HG03457 (cell line): ENCODE data around the gene PUM1.
"Not testable (repeated sequence)": the region's sequence is repeated elsewhere in the genome, so short reads cannot be mapped to it uniquely, and the experiment has no call there.

ENCODE experiments used
- ATAC-seq: cut with Tn5 transposase; IDR thresholded peaks from one replicate; pipeline ENCODE4 v1.9.1; 2021; ENCODE audit warnings: moderate number of reproducible peaks; ENCODE audit not compliant: unreplicated experiment

The PUM1 gene, protein sequence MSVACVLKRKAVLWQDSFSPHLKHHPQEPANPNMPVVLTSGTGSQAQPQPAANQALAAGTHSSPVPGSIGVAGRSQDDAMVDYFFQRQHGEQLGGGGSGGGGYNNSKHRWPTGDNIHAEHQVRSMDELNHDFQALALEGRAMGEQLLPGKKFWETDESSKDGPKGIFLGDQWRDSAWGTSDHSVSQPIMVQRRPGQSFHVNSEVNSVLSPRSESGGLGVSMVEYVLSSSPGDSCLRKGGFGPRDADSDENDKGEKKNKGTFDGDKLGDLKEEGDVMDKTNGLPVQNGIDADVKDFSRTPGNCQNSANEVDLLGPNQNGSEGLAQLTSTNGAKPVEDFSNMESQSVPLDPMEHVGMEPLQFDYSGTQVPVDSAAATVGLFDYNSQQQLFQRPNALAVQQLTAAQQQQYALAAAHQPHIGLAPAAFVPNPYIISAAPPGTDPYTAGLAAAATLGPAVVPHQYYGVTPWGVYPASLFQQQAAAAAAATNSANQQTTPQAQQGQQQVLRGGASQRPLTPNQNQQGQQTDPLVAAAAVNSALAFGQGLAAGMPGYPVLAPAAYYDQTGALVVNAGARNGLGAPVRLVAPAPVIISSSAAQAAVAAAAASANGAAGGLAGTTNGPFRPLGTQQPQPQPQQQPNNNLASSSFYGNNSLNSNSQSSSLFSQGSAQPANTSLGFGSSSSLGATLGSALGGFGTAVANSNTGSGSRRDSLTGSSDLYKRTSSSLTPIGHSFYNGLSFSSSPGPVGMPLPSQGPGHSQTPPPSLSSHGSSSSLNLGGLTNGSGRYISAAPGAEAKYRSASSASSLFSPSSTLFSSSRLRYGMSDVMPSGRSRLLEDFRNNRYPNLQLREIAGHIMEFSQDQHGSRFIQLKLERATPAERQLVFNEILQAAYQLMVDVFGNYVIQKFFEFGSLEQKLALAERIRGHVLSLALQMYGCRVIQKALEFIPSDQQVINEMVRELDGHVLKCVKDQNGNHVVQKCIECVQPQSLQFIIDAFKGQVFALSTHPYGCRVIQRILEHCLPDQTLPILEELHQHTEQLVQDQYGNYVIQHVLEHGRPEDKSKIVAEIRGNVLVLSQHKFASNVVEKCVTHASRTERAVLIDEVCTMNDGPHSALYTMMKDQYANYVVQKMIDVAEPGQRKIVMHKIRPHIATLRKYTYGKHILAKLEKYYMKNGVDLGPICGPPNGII

DNA sequence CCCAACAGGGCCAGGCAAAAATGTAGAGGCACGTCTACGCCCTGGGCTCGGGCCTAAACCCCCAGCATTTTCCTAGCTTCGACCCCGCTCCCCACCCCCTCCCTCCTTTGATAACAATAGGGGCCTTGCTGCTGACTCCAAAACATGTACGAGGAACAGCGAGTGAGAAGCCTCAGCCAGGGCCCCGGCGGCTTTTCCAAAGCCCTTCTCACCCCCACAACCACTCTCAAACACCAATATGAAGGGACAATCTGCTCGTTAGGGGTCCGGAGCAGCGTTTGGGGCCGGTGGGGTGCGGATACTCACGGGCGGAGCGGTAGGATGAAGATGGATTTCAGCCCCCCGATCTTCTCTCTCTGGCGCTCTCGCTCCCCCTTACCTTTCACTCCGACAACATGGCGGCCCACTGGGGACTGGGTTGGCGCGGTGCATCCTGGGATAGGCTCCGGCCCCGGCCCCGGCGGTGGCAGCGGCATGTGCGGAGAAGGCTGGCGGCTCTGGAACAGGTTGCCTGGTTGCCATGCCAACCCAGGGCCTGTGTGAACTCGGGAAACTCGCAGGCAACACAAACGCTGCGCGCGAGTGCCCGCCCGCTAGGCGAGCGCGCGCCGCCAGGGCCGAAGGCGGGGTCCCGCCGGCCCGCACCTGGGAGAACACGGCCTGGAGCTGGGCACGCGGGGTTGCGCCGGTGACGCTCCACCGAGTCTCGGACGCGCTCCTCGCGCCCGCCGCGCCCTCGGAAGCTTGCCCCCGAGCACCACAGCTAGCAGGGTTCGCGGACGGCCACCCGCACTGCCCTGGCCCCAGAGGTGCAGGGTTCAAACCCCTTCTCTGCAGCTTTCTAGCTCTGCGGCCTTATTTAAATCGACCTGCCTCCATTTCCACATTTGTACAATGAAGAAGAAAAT is at the start of gene PUM1:
TSS of gene PUM1 (minus strand) at position 408 of the 908 bp plus-strand sequence. CDS start 6,151 bp downstream, outside the sequence.
- peak; percentile 80 for ATAC-seq

DNA sequence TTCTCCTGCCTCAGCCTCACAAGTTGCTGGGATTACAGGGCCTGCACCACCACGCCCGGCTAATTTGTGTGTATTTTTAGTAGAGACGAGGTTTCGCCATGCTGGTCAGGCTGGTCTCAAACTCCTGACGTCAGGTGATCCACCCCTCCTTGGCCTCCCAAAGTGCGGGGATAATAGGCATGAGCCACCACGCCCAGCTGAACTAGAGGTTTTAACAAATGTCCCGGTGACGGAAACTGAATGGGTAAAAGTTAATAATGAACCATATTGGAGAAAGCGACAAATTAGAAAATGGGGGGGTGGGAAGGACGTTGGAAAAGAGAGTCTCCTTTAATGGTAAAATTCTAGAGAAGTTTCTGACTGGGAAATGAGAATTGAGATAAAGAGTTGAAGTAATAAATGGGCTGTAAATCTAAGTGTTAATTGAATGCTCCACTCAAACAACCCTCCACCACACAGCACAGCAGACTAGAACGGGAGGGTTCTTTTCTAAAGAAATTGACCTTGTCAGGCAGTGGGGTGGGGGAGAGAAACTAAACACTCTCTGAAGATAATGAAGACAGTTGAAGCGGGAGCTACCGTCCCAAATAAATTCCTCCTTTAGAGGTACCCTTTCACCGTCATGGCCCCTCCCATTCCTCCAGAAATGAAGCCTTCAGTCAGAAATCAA is 46.9 kb upstream of the PUM1 start:
- ATAC-seq: no peak

DNA sequence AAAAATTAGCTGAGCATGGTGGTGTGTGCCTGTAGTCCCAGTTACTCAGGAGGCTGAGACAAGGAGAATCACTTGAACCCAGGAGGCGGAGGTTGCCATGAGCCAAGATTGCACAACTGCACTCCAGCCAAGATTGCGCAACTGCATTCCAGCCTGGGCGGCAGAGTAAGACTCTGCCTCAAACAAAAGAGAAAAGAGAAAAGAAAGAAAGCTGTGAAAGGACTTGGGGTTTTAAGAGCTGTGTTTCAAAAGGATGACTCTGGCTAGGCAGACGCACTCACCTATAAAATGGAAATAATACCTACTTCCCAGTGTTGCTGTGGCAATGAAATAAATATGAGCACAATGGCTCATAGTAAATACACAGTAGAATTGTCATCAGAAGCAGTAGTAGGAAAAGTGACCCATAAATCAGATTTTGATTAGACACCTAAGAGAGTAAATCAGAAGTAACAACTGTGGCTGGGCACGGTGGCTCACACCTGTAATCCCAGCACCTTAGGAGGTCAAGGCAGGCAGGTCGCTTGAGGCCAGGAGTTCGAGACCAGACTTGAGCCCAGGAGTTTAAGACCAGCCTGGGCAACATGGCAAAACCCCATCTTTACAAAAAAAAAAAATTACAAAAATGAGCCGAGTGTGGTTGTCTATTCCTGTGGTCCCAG is 45.9 kb upstream of the PUM1 start:
- no peak for ATAC-seq

DNA sequence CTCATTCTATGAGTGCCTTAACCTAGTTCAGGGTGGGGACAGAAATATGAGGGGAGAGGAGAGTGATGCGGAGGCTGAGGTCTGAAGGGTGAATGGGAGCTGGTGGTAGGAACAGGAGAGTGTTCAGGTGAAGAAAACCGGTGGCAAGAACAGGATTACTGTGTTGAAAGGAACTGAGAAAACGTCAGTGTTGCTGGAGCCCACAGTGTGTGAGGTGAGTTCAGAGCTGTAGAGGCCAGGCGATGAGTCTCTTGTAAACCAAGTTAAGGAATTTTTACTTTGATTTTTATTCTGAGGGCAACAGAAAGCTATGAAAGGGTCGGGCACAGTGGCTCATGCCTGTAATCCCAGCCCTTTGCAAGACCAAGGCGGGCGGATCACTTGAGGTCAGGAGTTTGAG is 45.3 kb upstream of the PUM1 start:
- ATAC-seq: no peak

DNA sequence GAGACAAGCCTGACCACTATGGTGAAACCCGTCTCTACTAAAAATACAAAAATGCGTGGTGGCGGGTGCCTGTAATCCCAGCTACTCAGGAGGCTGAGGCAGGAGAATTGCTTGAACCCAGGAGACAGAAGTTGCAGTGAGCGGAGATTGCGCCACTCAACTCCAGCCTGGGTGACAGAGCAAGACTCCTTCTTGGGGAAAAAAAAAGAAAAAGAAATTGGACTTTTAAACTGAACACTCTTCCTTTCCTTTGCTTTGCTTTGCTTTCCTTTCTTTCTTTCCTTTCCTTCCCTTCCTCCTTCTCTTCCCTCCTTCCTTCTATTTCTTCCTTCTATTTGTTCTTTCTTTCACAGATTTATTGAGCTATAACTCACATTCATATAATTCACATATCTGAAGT is 43.3 kb upstream of the PUM1 start:
- no peak for ATAC-seq

DNA sequence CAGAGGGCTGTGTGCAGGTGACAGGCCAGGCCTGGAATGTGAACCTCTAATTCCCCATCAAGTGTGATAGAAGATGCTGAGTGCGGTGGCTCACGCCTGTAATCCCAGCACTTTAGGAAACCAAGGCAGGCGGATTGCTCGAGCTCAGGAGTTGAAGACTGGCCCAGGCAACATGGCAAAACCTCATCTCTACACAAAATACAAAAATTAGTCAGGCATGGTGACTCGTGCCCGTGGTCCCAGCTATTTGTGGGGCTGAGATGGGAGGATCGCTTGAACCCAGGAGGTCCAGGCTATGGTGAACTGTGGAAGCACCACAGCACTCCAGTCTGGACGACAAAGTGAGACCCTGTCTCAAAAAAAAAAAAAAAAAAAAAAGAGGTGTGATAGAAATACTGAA is 40.1 kb upstream of the PUM1 start:
- ATAC-seq: no peak

DNA sequence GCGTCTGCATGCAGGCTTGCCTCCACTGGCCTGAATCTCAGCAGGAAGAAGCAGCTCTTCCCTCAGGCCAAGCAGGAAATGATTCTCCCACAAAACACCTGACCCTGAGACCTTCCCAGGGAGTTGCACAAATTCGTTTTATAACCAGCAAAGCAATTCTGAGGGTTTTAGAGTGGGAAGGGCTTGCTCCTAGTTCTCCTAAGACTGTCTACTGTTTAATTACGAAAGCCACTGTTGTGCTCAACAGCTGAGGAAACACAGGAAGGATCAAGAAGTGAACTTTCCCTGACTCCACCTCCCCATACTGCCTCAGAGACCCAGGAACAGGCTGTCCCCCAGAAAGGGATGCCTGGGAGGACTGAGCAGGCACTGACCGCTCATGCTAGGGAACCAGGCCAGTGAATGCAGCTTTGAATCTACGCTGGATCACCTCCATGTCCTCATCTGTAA is 37.0 kb upstream of the PUM1 start:
- ATAC-seq: no peak

DNA sequence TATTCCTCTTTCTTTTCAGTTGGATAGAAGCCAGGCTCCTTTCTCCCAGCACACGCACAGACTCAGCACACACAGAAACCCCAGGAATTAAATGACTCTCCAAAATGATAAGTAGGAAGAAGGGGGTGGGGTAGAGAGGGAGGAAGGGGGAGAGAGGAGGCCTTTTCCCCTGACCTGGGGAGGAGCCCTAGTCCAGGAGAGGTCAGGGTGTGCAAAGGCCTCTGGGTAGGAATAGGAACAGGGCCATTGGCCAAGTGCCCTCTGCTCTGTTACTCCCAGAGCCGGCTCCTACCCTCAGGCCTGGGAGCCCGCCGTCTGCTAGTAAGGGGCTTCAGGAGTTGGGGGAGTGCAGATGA is 35.6 kb upstream of the PUM1 start:
- no peak for ATAC-seq

DNA sequence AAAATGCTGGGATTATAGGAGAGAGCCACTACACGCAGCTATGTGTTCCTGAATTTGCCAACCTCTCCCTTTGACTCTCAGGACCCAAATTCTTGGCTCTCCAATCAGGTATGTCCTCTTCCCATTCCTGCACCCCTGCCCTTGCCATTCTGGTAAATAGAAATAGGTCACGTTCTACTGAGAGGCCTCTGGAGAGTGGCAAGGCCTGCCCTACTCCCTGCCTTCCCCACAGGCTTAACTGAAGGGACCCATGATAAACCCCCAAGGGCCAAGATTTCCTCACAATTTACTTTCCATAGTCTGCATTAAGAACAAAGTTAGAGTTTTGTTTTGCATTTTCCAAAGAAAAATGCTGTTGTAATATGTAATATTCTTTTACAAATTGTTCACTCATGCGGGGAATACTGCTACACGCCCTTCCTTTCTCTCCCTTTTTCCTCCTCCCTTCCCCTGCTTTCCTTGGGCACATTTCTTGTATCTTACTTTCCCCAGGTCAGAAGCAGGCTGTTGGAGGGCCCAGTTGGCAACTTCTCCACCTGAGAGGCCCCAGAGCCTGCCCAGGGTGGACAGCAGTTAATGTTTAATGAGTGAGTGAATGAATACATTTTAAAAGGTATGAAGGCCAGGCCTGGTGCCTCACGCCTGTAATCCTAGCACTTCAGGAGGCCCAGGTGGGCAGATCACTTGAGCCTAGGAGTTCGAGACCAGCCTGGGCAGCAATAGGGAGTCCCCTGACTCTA is 33.9 kb upstream of the PUM1 start:
- no peak for ATAC-seq

DNA sequence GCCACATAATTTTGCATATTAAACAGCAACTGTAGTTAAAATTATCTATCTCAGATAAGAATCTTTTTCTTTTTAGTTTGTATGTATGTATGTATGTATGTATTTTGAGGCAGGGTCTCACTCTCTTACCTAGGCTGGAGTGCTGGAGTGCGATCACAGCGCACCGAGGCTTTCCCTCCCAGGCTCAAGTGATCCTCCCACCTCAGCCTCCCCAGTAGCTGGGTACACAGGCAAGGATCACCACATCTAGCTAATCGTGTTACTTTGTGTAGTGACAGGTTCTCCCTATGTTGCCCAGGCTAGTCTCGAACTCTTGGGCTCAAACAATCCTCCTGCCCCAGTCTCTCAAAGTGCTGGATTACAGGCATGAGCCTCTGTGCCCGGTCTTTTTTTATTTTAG is 30.5 kb upstream of the PUM1 start:
- no peak for ATAC-seq

DNA sequence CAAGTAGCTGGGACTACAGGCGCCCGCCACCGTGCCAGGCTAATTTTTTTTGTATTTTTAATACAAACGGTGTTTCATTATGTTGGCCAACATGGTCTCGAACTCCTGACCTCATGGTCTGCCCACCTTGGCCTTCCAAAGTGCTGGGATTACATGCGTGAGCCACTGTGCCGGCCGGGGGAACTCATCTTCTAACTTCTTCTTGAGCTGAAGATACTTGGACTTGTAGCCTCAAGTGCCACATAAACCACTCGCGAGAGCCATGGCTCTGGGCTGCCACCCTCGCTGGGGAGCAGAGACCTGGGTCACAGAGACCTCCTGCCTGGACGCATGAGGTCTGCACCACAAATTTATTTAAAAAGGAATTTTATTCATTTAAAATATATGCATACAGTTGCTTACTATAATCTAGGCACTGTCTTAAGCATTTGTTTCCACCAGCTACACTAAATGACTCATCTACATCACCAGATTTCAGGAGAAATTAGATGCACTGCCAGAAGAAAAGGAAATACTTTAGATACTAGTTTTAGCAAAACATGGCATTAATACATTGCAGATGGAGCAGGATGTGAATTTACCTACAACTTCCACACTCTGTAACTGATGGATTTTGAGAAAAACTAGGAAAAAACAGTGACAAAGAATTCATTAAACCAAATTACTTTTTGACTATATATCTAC is 29.9 kb upstream of the PUM1 start:
- no peak for ATAC-seq

DNA sequence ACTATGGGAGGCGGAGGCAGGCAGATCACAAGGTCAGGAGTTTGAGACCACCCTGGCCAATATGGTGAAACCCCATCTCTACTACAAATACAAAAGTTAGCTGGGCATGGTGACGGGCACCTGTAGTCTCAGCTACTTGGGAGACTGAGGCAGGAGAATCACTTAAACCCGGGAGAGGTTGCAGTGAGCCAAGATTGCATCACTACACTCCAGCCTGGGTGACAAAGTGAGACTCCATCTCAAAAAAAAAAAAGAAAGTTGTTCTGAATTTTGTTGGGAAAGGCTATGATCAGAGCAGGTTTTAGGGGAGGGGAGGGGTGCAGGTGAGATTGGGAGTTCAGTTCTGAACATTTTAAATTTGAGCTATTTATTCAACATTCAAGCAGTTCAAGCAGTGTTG is 22.6 kb upstream of the PUM1 start:
- not testable (repeated sequence) for ATAC-seq

DNA sequence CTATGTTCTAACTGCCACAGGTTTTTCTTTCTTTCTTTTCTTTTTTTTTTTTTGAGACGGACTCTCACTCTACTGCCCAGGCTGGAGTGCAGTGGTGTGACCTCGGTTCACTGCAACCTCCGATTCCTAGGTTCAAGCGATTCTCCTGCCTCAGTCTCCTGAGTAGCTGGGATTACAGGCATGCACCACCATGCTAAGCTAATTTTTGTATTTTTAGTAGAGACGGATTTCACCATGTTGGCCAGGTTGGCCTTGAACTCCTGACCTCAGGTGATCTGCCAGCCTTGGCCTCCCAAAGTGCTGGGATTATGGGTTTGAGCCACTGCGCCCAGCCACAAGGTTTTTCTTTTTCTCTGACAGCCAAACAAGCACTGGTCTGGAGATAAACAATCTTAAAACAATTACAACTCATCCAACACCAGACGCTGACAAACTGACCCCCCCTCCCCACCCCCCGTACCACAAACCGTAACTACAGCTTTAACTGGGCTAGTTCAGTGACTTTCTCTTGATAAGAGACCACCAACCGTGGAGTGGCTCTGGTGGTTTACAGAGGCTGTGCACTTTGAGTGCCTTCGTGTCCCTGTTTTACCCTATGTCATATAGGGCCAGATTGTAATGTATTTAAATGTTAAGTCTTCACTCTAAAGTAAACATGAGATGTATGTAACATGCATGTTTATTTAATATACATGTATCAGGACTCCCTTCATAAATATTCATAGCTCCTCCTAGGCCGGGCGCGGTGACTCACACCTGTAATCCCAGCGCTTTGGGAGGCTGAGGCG is 19.5 kb upstream of the PUM1 start:
- ATAC-seq: no peak

DNA sequence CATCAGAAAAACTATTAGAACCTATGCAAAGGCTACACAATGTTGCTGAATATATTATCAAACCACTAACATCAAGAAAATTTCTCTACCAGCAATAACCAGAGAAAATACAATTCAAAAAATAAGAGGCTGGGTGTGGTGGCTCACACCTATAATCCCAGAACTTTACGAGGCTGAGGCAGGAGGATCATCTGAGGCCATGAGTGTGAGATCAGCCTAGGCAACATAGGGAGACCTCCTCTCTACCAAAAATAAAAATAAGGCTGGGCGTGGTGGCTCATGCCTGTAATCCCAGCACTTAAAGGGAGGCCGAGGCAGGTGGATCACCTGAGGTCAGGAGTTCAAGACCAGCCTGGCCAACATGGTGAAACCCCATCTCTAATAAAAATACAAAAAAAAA is 16.9 kb upstream of the PUM1 start:
- no peak for ATAC-seq

DNA sequence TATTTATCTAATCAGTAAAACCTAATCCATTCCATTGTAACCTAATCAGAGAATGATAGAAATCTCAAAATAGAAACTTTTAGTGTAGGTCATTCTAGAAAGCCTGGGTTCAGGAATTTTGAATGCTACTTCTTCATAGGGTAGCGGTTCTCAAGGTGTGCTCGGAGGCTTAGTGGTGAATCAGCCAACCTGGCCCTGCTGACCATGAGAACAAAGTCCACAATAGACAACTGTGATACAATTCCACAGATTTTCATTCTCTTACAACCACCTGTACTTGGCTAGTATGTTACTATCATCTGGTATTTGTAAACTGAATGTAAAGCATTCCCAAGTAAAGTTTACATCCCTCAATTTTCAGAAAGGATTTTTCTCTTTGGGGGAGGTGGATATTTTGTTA is 7.5 kb upstream of the PUM1 start:
- no peak for ATAC-seq

DNA sequence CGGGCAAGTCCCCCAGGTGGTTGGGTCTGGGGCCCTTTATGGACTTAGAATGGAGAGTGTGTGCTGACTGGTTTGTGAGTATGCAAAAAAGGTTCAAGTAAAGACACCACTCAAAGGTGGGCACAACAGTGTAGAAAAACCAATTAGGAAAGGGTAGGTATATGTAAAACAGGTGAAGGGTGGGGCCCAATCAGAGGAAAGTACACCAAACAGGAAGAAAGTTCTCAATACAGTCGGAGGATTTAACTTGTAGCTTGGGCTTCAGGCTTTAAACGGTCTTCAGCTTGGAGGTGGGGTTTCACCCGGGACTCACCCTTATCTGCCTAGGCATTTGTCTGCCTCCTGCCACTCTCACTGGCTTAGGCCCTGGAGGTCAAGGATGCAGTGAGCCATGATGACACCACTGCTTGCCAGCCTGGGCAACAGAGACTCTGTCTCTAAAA is 6.8 kb upstream of the PUM1 start:
- ATAC-seq: no peak

DNA sequence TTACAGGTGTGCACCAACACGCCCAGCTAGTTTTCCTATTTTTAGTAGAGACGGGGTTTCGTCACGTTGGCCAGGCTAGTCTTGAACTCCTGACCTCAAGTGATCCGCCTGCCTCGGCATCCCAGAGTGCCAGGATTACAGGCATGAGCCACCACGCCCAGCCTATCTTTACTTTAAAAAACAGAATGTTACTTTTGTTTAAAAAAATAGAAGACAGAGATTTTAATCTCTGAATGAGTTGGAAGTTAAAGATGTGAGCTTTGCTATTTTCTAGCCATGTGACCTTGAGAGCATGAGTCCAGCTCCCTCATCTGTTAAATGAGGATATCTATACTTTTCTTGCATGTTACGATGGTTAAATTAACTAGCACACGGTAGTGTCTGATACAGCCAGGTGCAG is 3.9 kb upstream of the PUM1 start:
- ATAC-seq: no peak
